GM18519 (cell line): Measurements from ENCODE around the gene MCM5.
"Not testable (repeated sequence)": the region's sequence is repeated elsewhere in the genome, so short reads cannot be mapped to it uniquely, and the experiment has no call there.

Experiments
- ATAC-seq: cut with Tn5 transposase; IDR thresholded peaks from one replicate; pipeline ENCODE4 v1.9.1; 2021; ENCODE audit warnings: mild to moderate bottlenecking, moderate library complexity; ENCODE audit not compliant: unreplicated experiment, low FRiP score

The MCM5 gene

GRCh38 chr22:35399678-35400500 is at the start of gene MCM5:
Gene MCM5, plus strand, starts transcription at chr22:35400140. Its CDS starts 299 bp downstream, at chr22:35400439.
- peak; percentile 80 for ATAC-seq

- peak; percentile 52 for ATAC-seq
Observed at GRCh38 chr22:35350539-35351503, 49.1 kb upstream of the MCM5 start.

- no peak for ATAC-seq
Observed at GRCh38 chr22:35352214-35353111, 47.5 kb upstream of the MCM5 start.

- no peak for ATAC-seq
Observed at GRCh38 chr22:35353318-35353717, 46.6 kb upstream of the MCM5 start.

- no peak for ATAC-seq
Observed at GRCh38 chr22:35354068-35354467, 45.9 kb upstream of the MCM5 start.

GRCh38 chr22:35357883-35358621 is 41.9 kb upstream of the MCM5 start:
- no peak for ATAC-seq

- ATAC-seq: no peak
Observed at GRCh38 chr22:35359380-35360065, 40.4 kb upstream of the MCM5 start.

- ATAC-seq: no peak
Observed at GRCh38 chr22:35361001-35361558, 38.9 kb upstream of the MCM5 start.

- no peak for ATAC-seq
Observed at GRCh38 chr22:35363566-35364086, 36.3 kb upstream of the MCM5 start.

- ATAC-seq: not testable (repeated sequence)
Observed at GRCh38 chr22:35364230-35364629, 35.7 kb upstream of the MCM5 start.

- no peak for ATAC-seq
Observed at GRCh38 chr22:35367331-35367886, 32.5 kb upstream of the MCM5 start.

GRCh38 chr22:35368386-35368785 is 31.6 kb upstream of the MCM5 start:
- no peak for ATAC-seq

- ATAC-seq: no peak
Observed at GRCh38 chr22:35369996-35370395, 29.9 kb upstream of the MCM5 start.

GRCh38 chr22:35373781-35374180 is 26.2 kb upstream of the MCM5 start:
- ATAC-seq: no peak

GRCh38 chr22:35375031-35375430 is 24.9 kb upstream of the MCM5 start:
- no peak for ATAC-seq

- no peak for ATAC-seq
Observed at GRCh38 chr22:35375526-35375925, 24.4 kb upstream of the MCM5 start.

- ATAC-seq: no peak
Observed at GRCh38 chr22:35376728-35377472, 23.0 kb upstream of the MCM5 start.
